ENCODE measurements around the gene XAB2.
"Not testable (repeated sequence)": the region's sequence is repeated elsewhere in the genome, so short reads cannot be mapped to it uniquely, and the experiment has no call there.

XAB2 gene

GRCh38 chr19:7611541-7612279 is 17.6 kb downstream of the XAB2 start:
- no peak for DNase-seq

GRCh38 chr19:7610491-7611240 is 18.7 kb downstream of the XAB2 start:
- no peak for DNase-seq

- DNase-seq: no peak
Observed at GRCh38 chr19:7607874-7608560, 21.3 kb downstream of the XAB2 start.

- no peak for DNase-seq
Observed at GRCh38 chr19:7607212-7607873, 22.0 kb downstream of the XAB2 start.

- no peak for DNase-seq
Observed at GRCh38 chr19:7606289-7606688, 23.1 kb downstream of the XAB2 start.

- DNase-seq: peak in 2 of 5 experiments; percentile 22 to 30
Observed at GRCh38 chr19:7605490-7606222, 23.7 kb downstream of the XAB2 start.

- no peak for DNase-seq
Observed at GRCh38 chr19:7603919-7604318, 25.4 kb downstream of the XAB2 start.

GRCh38 chr19:7602935-7603497 is 26.3 kb downstream of the XAB2 start:
- DNase-seq: no peak

GRCh38 chr19:7602240-7602934 is 27.0 kb downstream of the XAB2 start:
- no peak for DNase-seq

- DNase-seq: no peak
Observed at GRCh38 chr19:7600721-7601120, 28.6 kb downstream of the XAB2 start.

- no peak for DNase-seq
Observed at GRCh38 chr19:7598180-7598579, 31.2 kb downstream of the XAB2 start.

GRCh38 chr19:7597689-7598088 is 31.7 kb downstream of the XAB2 start:
- DNase-seq: no peak

- no peak for DNase-seq
Observed at GRCh38 chr19:7596211-7596937, 33.0 kb downstream of the XAB2 start.

GRCh38 chr19:7595466-7596133 is 33.7 kb downstream of the XAB2 start, which contains the start of gene CAMSAP3:
CAMSAP3 (plus strand) TSS chr19:7595863; CDS start chr19:7596003, 140 bp downstream.
- DNase-seq: peak in 1 of 5 experiments; percentile 43

- DNase-seq: no peak
Observed at GRCh38 chr19:7590256-7590655, 39.1 kb downstream of the XAB2 start.

GRCh38 chr19:7589822-7590221 is 39.5 kb downstream of the XAB2 start:
- no peak for DNase-seq

- no peak for DNase-seq
Observed at GRCh38 chr19:7582446-7582845, 46.9 kb downstream of the XAB2 start.

- no peak for DNase-seq
Observed at GRCh38 chr19:7579182-7579581, 50.2 kb downstream of the XAB2 start.

GRCh38 chr19:7578127-7578526 is 51.2 kb downstream of the XAB2 start:
- DNase-seq: no peak

- not testable (repeated sequence) for DNase-seq
Observed at GRCh38 chr19:7577422-7577821, 51.9 kb downstream of the XAB2 start.

Measured in T-helper 2 cell (primary cell).